Transverse colon (tissue), 3 donors: Measurements from ENCODE around the gene SPACA6.

ENCODE experiments used
- POLR2A ChIP-seq: fragments of 450-650 bp; IDR thresholded peaks from one replicate; pipeline ENCODE4 v1.6.1; 2016; ENCODE audit warnings: antibody characterized with exemption, mild to moderate bottlenecking, moderate library complexity
- TF ChIP-seq, protein P1 (sequence below), 5 experiments: fragments of 200-600 bp in 3 of 5; fragments of 450-650 bp in 2 of 5; sonication (generic) in 3 of 5; IDR thresholded peaks; 1 replicate in 2 of 5; 2 replicates in 3 of 5; pipeline ENCODE4 v1.5.1; 2016 to 2017; ENCODE audit warnings: antibody characterized with exemption in 5 of 5, inconsistent platforms in 3 of 5, mild to moderate bottlenecking in 2 of 5, moderate library complexity in 1 of 5

DNA sequence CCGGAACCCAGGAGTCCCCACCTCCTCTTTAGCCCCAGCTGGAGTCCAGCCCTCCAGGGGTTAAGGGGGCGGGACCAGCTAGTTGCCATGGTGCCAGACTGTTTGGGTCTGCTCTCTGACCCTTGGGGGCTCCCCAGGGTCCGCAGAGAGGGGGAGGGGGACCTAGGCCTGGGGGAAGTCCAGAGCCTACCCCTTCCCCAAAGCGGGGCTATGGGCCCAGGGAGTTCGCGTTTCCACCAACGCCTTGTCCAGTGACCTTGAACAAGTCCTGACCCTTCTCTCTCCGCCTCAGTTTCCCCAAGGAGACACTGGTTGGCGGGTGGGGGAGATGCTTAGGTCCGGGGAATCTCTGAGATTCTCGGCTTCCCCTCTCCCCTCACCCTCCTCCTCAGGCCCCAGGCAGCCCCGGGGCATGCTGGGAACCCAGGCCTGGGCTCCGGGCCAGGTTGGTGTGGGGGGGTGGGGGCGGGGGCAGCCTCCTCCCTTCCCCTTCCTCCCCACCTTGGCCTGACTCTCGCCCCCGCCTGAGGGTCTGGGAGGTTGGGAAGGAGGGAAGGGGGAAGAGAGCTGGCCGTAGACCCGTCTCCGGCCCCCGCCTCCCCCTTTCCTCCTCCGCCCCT, 2.6 kb upstream of the SPACA6 start:
- TF ChIP-seq, protein P1, sequence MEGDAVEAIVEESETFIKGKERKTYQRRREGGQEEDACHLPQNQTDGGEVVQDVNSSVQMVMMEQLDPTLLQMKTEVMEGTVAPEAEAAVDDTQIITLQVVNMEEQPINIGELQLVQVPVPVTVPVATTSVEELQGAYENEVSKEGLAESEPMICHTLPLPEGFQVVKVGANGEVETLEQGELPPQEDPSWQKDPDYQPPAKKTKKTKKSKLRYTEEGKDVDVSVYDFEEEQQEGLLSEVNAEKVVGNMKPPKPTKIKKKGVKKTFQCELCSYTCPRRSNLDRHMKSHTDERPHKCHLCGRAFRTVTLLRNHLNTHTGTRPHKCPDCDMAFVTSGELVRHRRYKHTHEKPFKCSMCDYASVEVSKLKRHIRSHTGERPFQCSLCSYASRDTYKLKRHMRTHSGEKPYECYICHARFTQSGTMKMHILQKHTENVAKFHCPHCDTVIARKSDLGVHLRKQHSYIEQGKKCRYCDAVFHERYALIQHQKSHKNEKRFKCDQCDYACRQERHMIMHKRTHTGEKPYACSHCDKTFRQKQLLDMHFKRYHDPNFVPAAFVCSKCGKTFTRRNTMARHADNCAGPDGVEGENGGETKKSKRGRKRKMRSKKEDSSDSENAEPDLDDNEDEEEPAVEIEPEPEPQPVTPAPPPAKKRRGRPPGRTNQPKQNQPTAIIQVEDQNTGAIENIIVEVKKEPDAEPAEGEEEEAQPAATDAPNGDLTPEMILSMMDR (IDR thresholded peaks at IDR 0.05), result no peak
- no peak for TF ChIP-seq POLR2A
